ENCODE results near the gene FBXW5. TPM values are rescaled to one million over a fixed set of nuclear protein-coding genes. Genes with fewer than 3 reads are reported as not detected.

The FBXW5 gene
- total and polyA plus RNA-seq, 10 of the 15 experiments (the other 5 are each of a cell fraction or from before 2014, with no cell fraction given): 0.21 to 97.3 (median 44.5) TPM

GRCh38 chr9:136949817-136950655, 5.5 kb upstream of the FBXW5 start (continued):
- no peak for TF ChIP-seq NFYA (IDR thresholded peaks at IDR 0.05; ENCODE audit: borderline replicate concordance, low read depth, low read length)
- TF ChIP-seq ZBTB11 (CRISPR knock-in tag; IDR thresholded peaks at IDR 0.05): no peak
- no peak for TF ChIP-seq KAT2A (conservative IDR thresholded peaks at IDR 0.05; ENCODE audit: control insufficient read depth, low read depth, low read length)
- no peak for TF ChIP-seq NFIC (IDR thresholded peaks at IDR 0.05; ENCODE audit: low read depth, low read length)
- TF ChIP-seq RB1 (IDR thresholded peaks at IDR 0.05; ENCODE audit: borderline replicate concordance): 0 out of 2 replicates have a peak, but pooled peaks have one; percentile 25
- TF ChIP-seq RAD21 (IDR thresholded peaks at IDR 0.05; ENCODE audit: insufficient read depth, low read depth, low read length): no peak
- TF ChIP-seq STAT1 (conservative IDR thresholded peaks at IDR 0.05): no peak
- no peak for TF ChIP-seq CUX1 (IDR thresholded peaks at IDR 0.05; ENCODE audit: insufficient replicate concordance, low read depth, low read length)
- TF ChIP-seq GABPA (IDR thresholded peaks at IDR 0.05; ENCODE audit: low read depth): no peak
- no peak for TF ChIP-seq IKZF2 (IDR thresholded peaks at IDR 0.05)
- no peak for TF ChIP-seq CBX3 (IDR thresholded peaks at IDR 0.05; ENCODE audit: borderline replicate concordance, low read depth)
- TF ChIP-seq ELK1 (IDR thresholded peaks at IDR 0.05; ENCODE audit: low read depth, low read length): no peak
- TF ChIP-seq PBX3 (IDR thresholded peaks at IDR 0.05; ENCODE audit: insufficient replicate concordance, low read depth, low read length): no peak
- peak; percentile 78 for TF ChIP-seq HDGF (IDR thresholded peaks at IDR 0.05)
- no peak for TF ChIP-seq SUZ12 (IDR thresholded peaks at IDR 0.05; ENCODE audit: unreplicated experiment)
- TF ChIP-seq POLR2AphosphoS2 (IDR thresholded peaks at IDR 0.05; ENCODE audit: low read depth, low read length): 0 out of 2 replicates have a peak, but pooled peaks have one; percentile 55
- no peak for TF ChIP-seq SMC3 (IDR thresholded peaks at IDR 0.05; ENCODE audit: borderline replicate concordance, low read length)
